Measurements from ENCODE around the gene SLC25A47. TPM values are rescaled to one million over a fixed set of nuclear protein-coding genes. Genes with fewer than 3 reads are reported as not detected.

Gene SLC25A47
- total RNA-seq, 1 experiment from 2014 or later, result 0.13 TPM

- Histone ChIP-seq H3K23ac (ENCODE audit: insufficient read length, low read depth, low read length) (no peak overlapping the region), H3K9me3 (ENCODE audit: control insufficient read depth, low read depth, low read length) (no peaks in the 10 kb centered on the region), H3K14ac (ENCODE audit: insufficient read depth, low read length) (no peak overlapping the region; the same call in 1 of the 2 replicates), H3K23me2 (ENCODE audit: insufficient read length, low read depth, low read length, poor library complexity, severe bottlenecking) (no peaks in the 10 kb centered on the region), H3K18ac (ENCODE audit: insufficient read length, low read depth, low read length) (no peak overlapping the region), H4K8ac (replicated peaks; ENCODE audit: insufficient read length, low read depth, low read length) (no peak overlapping the region), H2BK20ac (ENCODE audit: low read depth, low read length, poor library complexity, severe bottlenecking) (no peak overlapping the region), H3K4ac (ENCODE audit: low read depth, low read length) (no peak overlapping the region), H2BK120ac (ENCODE audit: low read depth, low read length, poor library complexity, severe bottlenecking) (no peak overlapping the region), H3K56ac (ENCODE audit: insufficient read length, low read depth, low read length) (no peak overlapping the region), H3K27me3 (ENCODE audit: insufficient read depth, low read length) (no peaks in the 10 kb centered on the region; the same call in 1 of the 2 replicates), H3K9ac (ENCODE audit: extremely low read depth, insufficient read length, low read length) (no peak overlapping the region), H2BK5ac (ENCODE audit: insufficient read length, low read length) (no peak overlapping the region), H2AFZ (ENCODE audit: low read length) (no peak overlapping the region), H4K20me1 (ENCODE audit: control insufficient read depth, insufficient read depth, insufficient read length) (no peaks in the 10 kb centered on the region), H3K79me1 (ENCODE audit: insufficient read depth, low read depth, low read length, poor library complexity, severe bottlenecking) (no peaks in the 10 kb centered on the region), H3K4me2 (ENCODE audit: insufficient read depth, insufficient read length, low read length) (no peak overlapping the region), H4K91ac (ENCODE audit: insufficient read length, low read depth, low read length) (no peak overlapping the region), H2BK12ac (ENCODE audit: insufficient read length, low read depth, low read length) (no peak overlapping the region), H2BK15ac (ENCODE audit: low read depth, low read length) (no peak overlapping the region), H4K5ac (ENCODE audit: insufficient read length, low read depth, low read length) (no peak overlapping the region), H3K79me2 (ENCODE audit: insufficient read depth, low read length) (no peaks in the 10 kb centered on the region), H3K4me1 (ENCODE audit: insufficient read depth, low read length) (no peaks in the 10 kb centered on the region), H2AK5ac (ENCODE audit: insufficient read length, low read length) (no peak overlapping the region), H3T11ph (ENCODE audit: low read length) (no peak overlapping the region), H3K27ac (ENCODE audit: insufficient read length, low read depth, low read length) (no peak overlapping the region)
- Mint-ChIP-seq H3K9me3 (no peaks in the 10 kb centered on the region; a peak in 1 of 5 replicates), H3K4me1 (peaks cover 18 to 19% of the 10 kb centered on the region in 2 experiments), H3K4me3 (no peak overlapping the region), H3K27me3 (ENCODE audit: low read depth) (no peaks in the 10 kb centered on the region; the same call in 1 of the 2 replicates), H3K36me3 (ENCODE audit: insufficient read depth in 1 of 3, low read depth in 3 of 3) (no peaks in the 10 kb centered on the region), H3K27ac (no peak overlapping the region)
- DNase-seq, result no peak
- no CpG with 5 or more reads among the region's 6 CpGs for WGBS (ENCODE audit: extremely low coverage, insufficient read length, low lambda C conversion rate)
- TF ChIP-seq, protein P1, sequence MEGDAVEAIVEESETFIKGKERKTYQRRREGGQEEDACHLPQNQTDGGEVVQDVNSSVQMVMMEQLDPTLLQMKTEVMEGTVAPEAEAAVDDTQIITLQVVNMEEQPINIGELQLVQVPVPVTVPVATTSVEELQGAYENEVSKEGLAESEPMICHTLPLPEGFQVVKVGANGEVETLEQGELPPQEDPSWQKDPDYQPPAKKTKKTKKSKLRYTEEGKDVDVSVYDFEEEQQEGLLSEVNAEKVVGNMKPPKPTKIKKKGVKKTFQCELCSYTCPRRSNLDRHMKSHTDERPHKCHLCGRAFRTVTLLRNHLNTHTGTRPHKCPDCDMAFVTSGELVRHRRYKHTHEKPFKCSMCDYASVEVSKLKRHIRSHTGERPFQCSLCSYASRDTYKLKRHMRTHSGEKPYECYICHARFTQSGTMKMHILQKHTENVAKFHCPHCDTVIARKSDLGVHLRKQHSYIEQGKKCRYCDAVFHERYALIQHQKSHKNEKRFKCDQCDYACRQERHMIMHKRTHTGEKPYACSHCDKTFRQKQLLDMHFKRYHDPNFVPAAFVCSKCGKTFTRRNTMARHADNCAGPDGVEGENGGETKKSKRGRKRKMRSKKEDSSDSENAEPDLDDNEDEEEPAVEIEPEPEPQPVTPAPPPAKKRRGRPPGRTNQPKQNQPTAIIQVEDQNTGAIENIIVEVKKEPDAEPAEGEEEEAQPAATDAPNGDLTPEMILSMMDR (conservative IDR thresholded peaks at IDR 0.05), result no peak
These were observed 5.8 kb upstream of the SLC25A47 start for GRCh38 chr14:100317389-100317788.
